Measurements from ENCODE around the gene LRRC23. TPM values are rescaled to one million over a fixed set of nuclear protein-coding genes. Genes with fewer than 3 reads are reported as not detected.

LRRC23 gene
- total RNA-seq, 1 experiment from 2014 or later = 37.8 TPM

DNA sequence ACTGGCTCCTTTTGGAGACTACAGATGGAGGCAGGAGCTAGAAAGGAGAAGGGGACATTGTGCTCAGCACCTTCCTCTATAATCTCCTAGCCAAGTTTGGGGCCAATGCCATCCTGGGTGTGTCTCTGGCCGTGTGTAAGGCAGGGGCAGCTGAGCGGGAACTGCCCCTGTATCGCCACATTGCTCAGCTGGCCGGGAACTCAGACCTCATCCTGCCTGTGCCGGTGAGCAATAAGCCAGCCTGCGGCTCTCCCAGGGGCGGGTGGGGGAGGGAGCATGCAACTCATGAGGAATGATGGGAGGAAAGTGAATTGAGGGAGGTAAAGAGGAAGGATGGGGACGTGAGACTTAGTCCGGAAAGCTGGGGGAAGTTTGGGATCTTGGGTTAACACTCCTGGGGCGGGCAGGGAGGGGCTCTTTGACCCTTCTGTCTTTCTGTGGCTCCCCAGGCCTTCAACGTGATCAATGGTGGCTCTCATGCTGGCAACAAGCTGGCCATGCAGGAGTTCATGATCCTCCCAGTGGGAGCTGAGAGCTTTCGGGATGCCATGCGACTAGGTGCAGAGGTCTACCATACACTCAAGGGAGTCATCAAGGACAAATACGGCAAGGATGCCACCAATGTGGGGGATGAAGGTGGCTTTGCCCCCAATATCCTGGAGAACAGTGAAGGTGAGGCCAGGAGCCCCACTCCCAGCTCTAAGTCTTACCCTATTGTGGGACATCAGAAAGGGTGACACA, 13.0 kb downstream of the LRRC23 start:
- in situ Hi-C loops (cut with HindIII; ENCODE audit: low pct_unique_long_range_greater_than_20kb, low sequenced_read_pairs) = no loop called here
- DNase-seq (ENCODE audit: low read depth) = no peak

DNA sequence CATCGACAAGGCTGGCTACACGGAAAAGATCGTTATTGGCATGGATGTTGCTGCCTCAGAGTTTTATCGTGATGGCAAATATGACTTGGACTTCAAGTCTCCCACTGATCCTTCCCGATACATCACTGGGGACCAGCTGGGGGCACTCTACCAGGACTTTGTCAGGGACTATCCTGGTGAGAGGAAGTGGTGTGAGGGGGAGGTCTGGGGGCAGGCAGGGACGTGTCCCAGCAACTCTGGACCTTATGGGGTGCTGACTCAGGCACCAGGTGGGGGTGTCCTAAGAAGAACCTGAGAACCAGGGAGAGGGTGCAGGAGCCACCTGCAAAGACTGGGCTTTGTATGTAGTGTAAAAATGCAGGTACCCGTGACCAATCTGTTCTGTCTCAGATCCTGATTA, 15.0 kb downstream of the LRRC23 start:
- no peak for DNase-seq (ENCODE audit: low read depth)
- in situ Hi-C loops (cut with HindIII; ENCODE audit: low pct_unique_long_range_greater_than_20kb, low sequenced_read_pairs) = no loop called here

- no peak for DNase-seq (ENCODE audit: low read depth)
- in situ Hi-C loops (cut with HindIII; ENCODE audit: low pct_unique_long_range_greater_than_20kb, low sequenced_read_pairs) = no loop called here
Observed at GRCh38 chr12:6921539-6921938, 16.9 kb downstream of the LRRC23 start.

DNA sequence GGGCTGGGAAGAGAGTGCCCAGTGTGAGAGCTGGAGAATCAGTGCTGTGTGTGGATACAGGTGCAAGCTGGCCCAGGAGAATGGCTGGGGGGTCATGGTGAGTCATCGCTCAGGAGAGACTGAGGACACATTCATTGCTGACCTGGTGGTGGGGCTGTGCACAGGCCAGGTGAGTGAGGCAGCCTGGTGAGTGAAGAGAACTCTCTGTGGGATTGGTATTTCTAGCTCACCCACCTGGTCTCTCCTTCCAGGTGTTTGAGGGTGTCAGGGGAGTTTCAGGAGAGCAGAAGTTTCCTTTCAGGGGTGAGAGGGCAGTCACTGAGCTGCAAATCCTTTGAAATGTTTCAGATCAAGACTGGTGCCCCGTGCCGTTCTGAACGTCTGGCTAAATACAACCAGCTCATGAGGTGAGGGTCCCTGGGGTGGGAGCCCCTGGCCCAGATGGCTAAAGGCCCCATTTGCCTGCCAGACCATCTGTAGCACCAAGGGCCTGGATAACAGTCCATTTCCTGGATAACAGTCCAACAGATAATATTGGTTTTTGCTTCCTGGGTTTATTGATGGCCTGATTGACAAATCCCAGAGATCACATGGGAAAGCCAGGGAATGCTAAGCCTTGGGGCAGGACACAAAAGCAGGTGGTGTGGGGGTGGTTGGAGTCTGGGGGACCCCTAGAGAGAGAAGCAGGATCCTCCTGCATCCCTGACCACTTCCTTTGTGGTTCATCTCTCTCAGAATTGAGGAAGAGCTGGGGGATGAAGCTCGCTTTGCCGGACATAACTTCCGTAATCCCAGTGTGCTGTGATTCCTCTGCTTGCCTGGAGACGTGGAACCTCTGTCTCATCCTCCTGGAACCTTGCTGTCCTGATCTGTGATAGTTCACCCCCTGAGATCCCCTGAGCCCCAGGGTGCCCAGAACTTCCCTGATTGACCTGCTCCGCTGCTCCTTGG, 17.6 kb downstream of the LRRC23 start:
- in situ Hi-C loops (cut with HindIII; ENCODE audit: low pct_unique_long_range_greater_than_20kb, low sequenced_read_pairs) = no loop called here
- DNase-seq (ENCODE audit: low read depth) = no peak

DNA sequence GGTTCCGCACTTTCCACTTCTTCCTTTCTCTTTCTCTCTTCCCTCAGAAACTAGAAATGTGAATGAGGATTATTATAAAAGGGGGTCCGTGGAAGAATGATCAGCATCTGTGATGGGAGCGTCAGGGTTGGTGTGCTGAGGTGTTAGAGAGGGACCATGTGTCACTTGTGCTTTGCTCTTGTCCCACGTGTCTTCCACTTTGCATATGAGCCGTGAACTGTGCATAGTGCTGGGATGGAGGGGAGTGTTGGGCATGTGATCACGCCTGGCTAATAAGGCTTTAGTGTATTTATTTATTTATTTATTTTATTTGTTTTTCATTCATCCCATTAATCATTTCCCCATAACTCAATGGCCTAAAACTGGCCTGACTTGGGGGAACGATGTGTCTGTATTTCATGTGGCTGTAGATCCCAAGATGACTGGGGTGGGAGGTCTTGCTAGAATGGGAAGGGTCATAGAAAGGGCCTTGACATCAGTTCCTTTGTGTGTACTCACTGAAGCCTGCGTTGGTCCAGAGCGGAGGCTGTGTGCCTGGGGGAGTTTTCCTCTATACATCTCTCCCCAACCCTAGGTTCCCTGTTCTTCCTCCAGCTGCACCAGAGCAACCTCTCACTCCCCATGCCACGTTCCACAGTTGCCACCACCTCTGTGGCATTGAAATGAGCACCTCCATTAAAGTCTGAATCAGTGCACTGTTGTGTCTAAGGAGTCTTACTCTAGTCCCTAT, 18.5 kb downstream of the LRRC23 start:
- in situ Hi-C loops (cut with HindIII; ENCODE audit: low pct_unique_long_range_greater_than_20kb, low sequenced_read_pairs) = no loop called here
- DNase-seq (ENCODE audit: low read depth) = no peak

DNA sequence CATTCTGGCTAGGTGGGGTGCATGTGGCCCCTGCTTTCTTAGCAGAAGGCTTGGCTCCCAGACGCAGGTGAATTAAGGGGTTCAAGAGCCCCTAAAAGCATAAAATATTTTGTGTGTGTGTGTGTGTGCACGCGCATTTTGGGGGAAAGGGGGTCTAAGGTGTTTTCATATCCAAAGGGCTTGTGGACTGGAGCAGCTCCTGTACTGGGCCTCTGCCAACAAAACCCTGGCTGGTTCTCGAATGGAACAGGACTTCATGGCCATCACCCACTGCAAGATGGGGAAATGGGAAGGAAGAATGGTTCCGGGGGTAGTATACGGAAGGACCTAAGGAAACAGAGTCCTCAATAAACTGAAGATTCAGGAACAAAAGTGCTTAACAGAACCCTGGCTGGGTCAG, 19.2 kb downstream of the LRRC23 start:
- no peak for DNase-seq (ENCODE audit: low read depth)
- in situ Hi-C loops (cut with HindIII; ENCODE audit: low pct_unique_long_range_greater_than_20kb, low sequenced_read_pairs) = no loop called here

DNA sequence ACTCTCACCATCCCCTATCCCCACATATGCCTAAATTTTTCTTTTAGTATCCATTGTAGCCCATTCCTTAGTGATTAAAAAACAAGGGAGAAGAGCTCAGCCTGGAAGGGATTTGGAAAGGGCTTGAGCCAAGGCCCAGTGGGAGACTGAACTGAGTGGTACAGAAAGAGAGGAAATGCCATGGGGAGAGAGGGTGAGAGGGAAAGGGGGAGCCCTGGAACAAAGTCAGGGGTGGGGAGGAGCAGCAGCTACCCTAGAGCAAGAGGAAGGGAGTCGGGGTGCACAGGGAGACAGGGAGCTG, 20.6 kb downstream of the LRRC23 start:
- no peak for DNase-seq (ENCODE audit: low read depth)
- in situ Hi-C loops (cut with HindIII; ENCODE audit: low pct_unique_long_range_greater_than_20kb, low sequenced_read_pairs) = no loop called here

- in situ Hi-C loops (cut with HindIII; ENCODE audit: low pct_unique_long_range_greater_than_20kb, low sequenced_read_pairs) = no loop called here
- DNase-seq (ENCODE audit: low read depth) = peak; percentile 76
Observed at GRCh38 chr12:6925540-6926279, 21.1 kb downstream of the LRRC23 start.

GRCh38 chr12:6927379-6928021, 22.9 kb downstream of the LRRC23 start, which contains the start of gene ATN1:
Gene ATN1 (plus strand): TSS chr12:6927959. CDS start chr12:6934002, 6,043 bp downstream.
- in situ Hi-C loops (cut with HindIII; ENCODE audit: low pct_unique_long_range_greater_than_20kb, low sequenced_read_pairs) = no loop called here
- peak; percentile 78 for DNase-seq (ENCODE audit: low read depth)

- in situ Hi-C loops (cut with HindIII; ENCODE audit: low pct_unique_long_range_greater_than_20kb, low sequenced_read_pairs) = no loop called here
- DNase-seq (ENCODE audit: low read depth) = no peak
Observed at GRCh38 chr12:6928022-6928702, 23.5 kb downstream of the LRRC23 start.

DNA sequence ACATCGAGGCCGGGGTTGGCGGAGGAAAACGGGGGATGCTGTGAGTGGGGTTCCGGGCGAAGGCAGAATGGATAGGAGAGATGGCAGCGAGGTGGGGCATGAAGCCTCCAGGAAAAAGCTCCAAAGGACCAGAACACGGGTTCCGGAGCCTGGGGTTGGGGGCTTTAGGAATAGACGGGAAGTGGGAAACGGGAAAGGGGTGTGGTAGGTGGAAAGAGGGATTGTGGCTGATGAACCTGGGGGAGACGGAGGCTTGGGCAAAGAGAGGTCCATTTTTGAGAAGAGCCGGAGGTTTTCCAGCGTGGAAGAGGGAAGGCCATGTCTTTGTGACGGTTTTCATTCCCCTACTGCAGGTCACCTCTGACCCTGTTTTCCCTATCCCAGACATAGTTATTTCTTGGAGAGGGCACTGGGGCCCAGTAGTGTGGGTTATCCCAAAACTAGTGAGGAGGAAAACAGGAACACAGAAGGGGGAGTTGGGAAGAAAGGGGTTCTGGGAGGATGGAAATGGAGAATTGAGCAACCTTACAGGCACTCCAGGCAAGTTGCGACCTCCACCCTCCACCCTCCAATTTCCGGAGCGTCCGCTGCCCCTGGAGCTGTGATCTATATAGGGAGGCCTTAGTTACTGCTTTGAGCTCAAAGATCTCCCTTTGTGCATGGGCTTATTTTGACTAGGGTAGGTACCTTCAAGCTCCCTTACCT, 24.2 kb downstream of the LRRC23 start:
- in situ Hi-C loops (cut with HindIII; ENCODE audit: low pct_unique_long_range_greater_than_20kb, low sequenced_read_pairs) = no loop called here
- no peak for DNase-seq (ENCODE audit: low read depth)

- no peak for DNase-seq (ENCODE audit: low read depth)
- in situ Hi-C loops (cut with HindIII; ENCODE audit: low pct_unique_long_range_greater_than_20kb, low sequenced_read_pairs) = no loop called here
Observed at GRCh38 chr12:6929466-6930452, 25.1 kb downstream of the LRRC23 start.

- in situ Hi-C loops (cut with HindIII; ENCODE audit: low pct_unique_long_range_greater_than_20kb, low sequenced_read_pairs) = no loop called here
- DNase-seq (ENCODE audit: low read depth) = no peak
Observed at GRCh38 chr12:6932766-6933165, 28.1 kb downstream of the LRRC23 start.

DNA sequence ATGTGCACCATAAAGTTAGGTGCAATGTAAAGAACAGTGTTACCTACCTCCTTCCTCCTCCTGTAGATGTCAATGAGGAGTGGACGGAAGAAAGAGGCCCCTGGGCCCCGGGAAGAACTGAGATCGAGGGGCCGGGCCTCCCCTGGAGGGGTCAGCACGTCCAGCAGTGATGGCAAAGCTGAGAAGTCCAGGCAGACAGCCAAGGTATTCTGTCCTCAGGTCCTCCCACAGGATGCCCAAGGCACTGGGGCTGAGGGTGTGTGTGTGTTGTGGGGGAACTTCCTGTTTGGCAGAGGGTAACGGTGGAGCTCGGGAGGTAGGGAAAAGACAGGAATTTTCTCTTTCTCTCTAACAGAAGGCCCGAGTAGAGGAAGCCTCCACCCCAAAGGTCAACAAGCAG, 29.5 kb downstream of the LRRC23 start:
- DNase-seq (ENCODE audit: low read depth) = no peak
- in situ Hi-C loops (cut with HindIII; ENCODE audit: low pct_unique_long_range_greater_than_20kb, low sequenced_read_pairs) = no loop called here

DNA sequence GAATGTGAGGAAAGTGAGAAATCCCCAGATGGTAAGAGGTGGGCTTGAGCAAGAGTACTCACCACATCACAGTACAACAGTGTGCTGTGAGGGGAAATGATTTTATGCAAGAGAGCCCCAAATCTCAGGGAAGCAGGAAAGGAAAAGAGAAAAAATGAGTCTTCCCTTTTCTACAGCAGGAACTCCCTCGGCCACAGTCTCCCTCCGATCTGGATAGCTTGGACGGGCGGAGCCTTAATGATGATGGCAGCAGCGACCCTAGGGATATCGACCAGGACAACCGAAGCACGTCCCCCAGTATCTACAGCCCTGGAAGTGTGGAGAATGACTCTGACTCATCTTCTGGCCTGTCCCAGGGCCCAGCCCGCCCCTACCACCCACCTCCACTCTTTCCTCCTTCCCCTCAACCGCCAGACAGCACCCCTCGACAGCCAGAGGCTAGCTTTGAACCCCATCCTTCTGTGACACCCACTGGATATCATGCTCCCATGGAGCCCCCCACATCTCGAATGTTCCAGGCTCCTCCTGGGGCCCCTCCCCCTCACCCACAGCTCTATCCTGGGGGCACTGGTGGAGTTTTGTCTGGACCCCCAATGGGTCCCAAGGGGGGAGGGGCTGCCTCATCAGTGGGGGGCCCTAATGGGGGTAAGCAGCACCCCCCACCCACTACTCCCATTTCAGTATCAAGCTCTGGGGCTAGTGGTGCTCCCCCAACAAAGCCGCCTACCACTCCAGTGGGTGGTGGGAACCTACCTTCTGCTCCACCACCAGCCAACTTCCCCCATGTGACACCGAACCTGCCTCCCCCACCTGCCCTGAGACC, 31.0 kb downstream of the LRRC23 start:
- no peak for DNase-seq (ENCODE audit: low read depth)
- in situ Hi-C loops (cut with HindIII; ENCODE audit: low pct_unique_long_range_greater_than_20kb, low sequenced_read_pairs) = no loop called here

Data from Caki2 (cell line).